GM12873 (cell line): ENCODE measurements around the gene CYP4F12.

Experiments used
- TF ChIP-seq, protein P1 (sequence below): IDR thresholded peaks from 2 replicates; pipeline ENCODE4 v1.5.1; 2012; ENCODE audit warnings: low read depth, mild to moderate bottlenecking, moderate library complexity, low read length, control low read depth; ENCODE audit not compliant: insufficient read depth; ENCODE audit errors: missing control alignments

CYP4F12 gene, protein sequence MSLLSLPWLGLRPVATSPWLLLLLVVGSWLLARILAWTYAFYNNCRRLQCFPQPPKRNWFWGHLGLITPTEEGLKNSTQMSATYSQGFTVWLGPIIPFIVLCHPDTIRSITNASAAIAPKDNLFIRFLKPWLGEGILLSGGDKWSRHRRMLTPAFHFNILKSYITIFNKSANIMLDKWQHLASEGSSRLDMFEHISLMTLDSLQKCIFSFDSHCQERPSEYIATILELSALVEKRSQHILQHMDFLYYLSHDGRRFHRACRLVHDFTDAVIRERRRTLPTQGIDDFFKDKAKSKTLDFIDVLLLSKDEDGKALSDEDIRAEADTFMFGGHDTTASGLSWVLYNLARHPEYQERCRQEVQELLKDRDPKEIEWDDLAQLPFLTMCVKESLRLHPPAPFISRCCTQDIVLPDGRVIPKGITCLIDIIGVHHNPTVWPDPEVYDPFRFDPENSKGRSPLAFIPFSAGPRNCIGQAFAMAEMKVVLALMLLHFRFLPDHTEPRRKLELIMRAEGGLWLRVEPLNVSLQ

DNA sequence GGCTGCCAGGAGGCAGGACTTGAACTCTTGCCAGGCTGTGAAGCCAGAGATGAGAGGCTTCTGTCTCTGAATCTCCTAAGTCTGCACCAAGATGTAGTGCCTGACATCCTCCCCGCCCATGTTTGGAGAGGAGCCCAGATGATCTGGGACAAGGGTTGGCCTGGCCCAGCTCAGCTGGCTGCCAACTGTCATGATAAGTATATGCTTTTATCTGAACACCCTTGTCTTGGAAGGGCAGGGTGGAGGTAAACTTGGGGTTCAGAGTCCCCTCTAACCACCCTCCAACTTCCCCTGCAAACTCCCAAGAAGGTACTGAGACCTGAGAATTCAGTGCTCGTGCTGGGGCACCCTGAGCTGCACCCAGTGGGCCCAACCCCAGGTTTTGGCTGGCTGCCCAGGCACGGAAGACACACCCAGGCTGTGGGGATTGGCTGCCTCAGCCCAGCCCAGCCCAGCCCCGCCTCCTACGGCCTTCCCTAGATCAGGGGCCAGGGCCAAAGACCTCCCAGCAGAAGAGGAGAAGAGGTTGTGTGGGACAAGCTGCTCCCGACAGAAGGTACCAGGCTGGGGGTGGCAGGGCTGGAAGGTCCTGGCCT is at the start of gene CYP4F12:
Gene CYP4F12, plus strand, starts transcription at position 508 of the 596 bp plus-strand sequence. CDS start 443 bp downstream, outside the sequence.
- TF ChIP-seq, protein P1, sequence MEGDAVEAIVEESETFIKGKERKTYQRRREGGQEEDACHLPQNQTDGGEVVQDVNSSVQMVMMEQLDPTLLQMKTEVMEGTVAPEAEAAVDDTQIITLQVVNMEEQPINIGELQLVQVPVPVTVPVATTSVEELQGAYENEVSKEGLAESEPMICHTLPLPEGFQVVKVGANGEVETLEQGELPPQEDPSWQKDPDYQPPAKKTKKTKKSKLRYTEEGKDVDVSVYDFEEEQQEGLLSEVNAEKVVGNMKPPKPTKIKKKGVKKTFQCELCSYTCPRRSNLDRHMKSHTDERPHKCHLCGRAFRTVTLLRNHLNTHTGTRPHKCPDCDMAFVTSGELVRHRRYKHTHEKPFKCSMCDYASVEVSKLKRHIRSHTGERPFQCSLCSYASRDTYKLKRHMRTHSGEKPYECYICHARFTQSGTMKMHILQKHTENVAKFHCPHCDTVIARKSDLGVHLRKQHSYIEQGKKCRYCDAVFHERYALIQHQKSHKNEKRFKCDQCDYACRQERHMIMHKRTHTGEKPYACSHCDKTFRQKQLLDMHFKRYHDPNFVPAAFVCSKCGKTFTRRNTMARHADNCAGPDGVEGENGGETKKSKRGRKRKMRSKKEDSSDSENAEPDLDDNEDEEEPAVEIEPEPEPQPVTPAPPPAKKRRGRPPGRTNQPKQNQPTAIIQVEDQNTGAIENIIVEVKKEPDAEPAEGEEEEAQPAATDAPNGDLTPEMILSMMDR, result no peak

DNA sequence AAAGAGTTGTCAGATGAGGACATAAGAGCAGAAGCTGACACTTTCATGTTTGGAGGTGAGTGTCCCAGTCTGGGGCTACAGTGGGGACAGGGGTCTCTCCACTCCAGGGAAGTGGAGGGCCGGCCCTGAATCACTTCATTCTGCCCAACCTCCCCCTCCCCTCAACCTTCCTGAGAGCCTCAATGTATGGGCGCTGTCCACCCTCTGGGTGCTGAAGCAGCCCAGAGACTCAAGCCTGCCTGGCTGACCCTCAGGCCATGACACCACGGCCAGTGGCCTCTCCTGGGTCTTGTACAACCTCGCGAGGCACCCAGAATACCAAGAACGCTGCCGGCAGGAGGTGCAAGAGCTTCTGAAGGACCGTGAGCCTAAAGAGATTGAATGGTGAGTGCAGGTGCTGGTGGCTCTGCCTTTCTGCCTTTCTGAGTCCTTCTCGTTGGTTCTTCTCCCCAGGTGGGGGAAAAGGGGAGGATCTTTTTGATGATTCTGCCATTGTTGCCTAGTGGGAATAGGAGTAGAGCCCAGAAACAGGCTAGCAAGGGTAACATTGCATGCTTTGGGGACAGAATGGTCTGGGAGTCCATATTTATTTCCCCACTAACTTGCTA is 49.1 kb upstream of the CYP4F12 start:
- TF ChIP-seq, protein P1, result no peak

DNA sequence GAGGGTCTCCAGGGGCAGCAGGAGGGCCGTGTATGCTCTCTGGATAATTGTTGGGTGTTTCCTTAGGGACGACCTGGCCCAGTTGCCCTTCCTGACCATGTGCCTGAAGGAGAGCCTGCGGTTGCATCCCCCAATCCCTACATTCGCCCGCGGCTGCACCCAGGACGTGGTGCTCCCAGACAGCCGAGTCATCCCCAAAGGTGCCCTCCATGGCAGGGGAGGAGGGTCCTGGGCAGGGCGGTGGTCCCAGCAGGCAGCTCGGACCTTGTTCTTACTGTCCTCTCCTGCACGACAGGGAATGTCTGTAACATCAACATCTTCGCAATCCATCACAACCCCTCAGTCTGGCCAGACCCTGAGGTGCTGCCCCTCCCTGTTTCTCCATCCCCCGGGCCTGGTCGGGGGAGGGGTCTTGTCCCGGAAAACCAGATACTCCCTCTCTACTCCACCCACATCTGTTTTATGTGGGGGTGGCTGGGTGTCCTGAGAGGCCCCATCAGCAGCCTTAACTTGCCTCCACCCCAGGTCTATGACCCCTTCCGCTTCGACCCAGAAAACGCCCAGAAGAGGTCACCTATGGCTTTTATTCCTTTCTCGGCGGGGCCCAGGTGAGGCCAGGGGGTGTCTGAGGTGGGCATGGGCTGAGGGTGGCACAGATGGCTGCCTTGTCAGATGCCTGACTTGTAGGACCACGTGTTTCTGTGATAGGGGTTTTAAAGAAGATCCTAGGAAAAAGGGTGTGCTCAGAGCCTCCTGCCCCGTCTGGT is 44.5 kb upstream of the CYP4F12 start:
- TF ChIP-seq, protein P1, result no peak

DNA sequence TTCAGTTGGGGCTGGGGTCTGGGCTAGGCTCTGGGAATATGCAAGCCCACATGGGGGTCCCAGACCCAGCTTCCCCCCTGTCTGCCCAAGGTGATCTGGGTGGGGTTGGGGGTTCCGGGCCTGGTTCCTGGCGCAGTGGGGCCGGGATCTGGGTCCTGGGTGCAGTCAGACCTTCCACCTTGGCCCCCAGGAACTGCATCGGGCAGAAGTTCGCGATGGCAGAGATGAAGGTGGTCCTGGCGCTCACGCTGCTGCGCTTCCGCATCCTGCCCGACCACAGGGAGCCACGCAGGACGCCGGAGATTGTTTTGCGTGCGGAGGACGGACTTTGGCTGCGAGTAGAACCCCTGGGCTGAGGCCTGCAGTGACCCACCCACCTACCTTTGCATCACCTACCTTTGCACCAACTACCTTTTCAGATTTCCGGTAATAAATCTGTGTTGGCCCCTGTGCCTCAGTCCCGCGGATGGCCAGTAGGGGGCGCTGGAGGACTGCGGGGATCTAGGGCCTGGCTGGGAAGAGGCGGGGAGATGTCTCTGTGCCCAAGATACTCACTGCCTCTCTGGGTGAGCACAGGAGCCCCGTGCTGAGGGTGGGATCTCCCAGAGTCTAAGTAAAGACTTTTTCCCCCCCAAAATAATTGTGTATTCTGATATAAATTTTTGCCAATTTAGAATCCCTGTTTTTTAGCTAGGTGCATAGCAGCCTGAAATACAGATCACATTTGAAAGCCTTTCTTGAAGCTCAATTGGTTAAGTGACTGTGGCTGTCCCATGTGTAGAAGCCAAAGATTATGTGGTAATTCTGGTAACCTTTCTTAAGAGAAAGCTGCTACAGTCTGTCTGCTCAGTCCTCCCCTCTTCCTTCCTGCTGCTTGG is 43.6 kb upstream of the CYP4F12 start:
- TF ChIP-seq, protein P1, result peak; percentile 89

DNA sequence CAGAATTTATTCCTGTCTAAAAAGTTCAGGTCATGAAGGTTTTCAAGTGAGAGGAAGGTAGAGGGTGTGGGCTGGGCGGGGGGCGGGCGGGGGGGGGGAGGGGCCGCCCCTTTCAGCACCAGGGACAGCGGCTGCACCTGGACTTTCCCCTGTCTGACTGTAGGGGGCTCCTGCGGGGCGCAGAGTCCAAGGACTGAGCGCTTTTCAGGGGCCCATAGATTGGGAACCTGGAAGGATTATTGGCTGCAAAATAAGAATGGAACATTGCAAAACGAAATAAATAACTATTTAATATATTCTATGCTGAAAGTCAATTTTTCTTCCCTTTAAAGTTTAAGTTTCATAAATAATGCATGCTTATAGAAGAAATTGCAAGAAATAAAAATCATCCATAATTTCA is 41.1 kb upstream of the CYP4F12 start:
- TF ChIP-seq, protein P1, result peak; percentile 37

DNA sequence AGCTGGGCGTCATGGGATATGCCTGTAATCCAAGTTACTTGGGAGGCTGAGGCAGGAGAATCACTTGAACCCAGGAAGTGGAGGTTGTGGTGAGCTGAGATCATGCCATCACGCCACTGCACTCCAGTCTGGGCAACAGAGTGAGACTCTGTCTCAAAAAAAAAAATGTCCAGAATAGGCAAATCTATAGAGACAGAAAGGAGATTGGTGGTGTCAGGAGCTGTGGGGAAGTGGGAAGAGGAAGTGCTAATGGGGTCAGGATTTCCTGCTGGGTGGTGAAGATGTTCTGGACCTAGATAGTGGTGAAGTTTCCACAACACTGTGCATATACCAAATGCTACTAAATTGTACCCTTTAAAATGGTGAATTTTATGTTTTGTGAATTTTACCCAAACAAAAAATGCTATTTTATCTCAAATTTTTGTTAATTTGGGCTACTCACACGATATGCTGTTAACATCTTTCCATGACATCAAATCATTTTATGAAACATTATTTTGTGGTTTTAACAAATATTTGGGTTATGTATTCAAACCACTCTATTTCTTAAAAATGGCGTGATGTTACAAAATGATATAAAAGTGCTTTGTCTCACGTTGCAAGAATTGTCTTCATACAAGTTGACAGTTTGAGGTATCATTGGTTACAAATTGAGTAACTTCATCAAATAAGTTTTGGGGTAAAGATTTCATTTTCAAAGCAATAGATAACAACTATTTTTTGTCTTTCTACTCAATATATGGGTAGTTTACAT is 39.6 kb upstream of the CYP4F12 start:
- TF ChIP-seq, protein P1, result no peak
